ENCODE results near the gene PPP1R16B.
"Not testable (repeated sequence)": the region's sequence is repeated elsewhere in the genome, so short reads cannot be mapped to it uniquely, and the experiment has no call there.

PPP1R16B gene

GRCh38 chr20:38855356-38855755 lies 49.9 kb downstream of the PPP1R16B start:
- no peak for DNase-seq

GRCh38 chr20:38856570-38856969 lies 51.1 kb downstream of the PPP1R16B start:
- DNase-seq = no peak

- no peak for DNase-seq
Measured at GRCh38 chr20:38857703-38858102, 52.2 kb downstream of the PPP1R16B start.

DNA sequence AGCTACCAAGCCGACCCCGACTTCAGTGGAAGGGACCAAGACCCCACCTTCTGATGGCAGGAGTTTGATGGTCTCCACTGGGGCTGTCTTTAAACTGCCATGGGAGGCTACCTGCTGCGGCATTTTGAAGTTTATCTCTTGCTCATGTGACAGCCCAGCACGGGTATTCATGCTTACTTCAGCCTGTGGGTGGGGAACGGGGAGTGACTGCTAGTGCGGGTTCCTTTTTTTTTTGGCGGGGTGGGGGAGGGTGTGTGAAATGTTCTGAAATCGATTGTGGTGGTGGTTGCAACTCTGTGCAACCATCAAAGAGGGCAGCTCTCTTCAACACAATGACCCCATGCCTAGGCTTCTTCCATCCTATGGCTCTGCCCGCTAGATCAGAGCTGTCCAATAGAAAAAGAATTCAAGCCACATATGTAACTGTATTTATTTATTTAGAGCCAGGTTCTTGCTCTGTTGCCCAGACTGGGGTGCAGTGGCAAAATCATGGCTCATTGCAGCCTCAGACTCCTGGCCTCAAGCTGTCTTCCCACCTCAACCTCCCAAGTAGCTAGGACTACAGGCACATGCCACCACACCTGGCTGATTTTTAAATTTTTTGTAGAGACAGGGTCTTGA lies 53.7 kb downstream of the PPP1R16B start:
- peak; percentile 73 for DNase-seq

GRCh38 chr20:38859857-38860256 lies 54.4 kb downstream of the PPP1R16B start:
- DNase-seq = not testable (repeated sequence)

DNA sequence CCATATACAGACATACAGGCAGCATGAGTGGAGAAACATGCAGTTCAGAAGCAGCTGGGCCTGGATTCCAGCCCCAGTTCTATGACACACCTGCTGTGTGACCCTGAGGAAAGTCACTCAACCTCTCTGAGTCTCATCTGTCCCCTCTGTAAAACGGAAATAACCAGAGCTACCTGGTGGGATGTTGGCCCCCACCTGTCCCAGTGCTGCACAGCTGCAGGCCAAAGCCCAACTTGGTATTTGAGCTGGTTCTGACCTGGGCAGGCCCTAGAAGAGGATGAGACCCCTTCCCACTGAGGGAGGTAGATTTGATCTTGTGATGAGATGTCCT lies 55.5 kb downstream of the PPP1R16B start:
- DNase-seq = no peak

DNA sequence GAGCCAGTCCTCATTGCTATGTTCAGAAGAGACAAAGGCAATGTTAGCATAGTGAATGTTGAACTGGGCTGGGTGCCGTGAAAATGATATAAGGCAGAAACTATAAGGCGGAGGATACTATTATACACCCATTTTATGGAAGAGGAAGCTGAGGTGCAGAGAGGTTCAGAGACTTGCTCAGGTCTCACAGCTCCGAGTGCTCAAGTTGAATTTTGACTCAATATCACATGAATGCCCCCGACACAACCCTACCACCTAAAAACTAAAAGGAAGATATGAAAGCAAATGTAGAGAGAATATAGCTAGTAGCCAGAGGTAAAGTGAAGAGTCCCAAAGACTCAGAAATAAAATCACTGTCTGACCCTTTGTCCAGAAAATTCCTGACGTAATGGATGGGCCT lies 56.7 kb downstream of the PPP1R16B start:
- no peak for DNase-seq

- DNase-seq = peak; percentile 78
Measured at GRCh38 chr20:38863024-38863851, 57.7 kb downstream of the PPP1R16B start.

- DNase-seq = no peak
Measured at GRCh38 chr20:38864662-38865061, 59.2 kb downstream of the PPP1R16B start.

DNA sequence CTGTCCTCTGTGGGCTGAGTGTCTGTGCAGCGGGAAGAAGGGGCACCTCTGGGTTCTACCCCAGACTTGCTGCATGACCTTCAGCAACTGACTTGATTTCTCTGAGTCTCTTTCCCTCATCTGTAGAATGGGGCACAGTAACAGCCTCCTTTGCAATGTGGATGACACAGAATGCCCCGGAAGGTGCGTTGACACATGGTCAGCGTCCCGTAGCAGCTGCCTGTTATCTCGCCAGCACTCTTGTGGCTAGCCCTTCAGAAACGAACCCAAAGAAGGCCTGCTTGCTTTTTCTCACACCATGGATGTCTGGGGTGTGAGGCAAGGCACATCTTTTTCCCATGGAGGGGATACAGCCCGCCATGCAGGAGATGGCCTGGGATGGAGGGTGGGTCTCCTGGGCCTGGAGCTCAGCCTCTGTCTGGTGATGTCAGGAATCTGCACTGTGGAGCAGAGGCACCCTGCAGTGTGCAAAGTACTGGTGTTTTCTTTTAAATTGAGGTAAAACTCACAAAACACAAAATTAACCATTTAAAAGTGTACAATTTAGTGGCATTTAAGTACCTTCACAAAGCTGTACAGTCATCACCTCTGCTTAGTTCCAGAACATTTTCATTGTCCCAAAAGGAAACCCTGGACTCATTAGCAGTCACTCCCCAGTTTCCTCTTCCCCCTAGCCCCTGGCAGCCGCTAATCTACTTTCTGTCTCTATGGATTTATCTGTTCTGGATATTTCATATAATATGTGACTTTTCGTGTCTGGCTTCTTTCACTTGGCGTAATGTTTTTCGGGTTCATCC lies 61.0 kb downstream of the PPP1R16B start:
- DNase-seq = no peak

DNA sequence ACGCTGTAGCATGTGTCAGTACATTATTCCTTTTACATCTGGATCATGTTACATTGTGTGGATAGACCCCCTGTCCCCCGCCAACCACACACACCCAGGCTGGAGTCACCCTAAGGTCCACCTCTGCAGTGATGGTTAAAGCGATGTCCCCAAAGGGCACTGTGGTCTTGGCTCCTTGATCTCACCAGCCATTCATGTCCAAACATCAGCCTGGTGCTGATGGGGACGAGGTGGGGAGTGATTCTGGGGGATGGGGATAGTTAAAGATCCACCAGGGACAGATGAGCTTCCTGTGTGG lies 61.5 kb downstream of the PPP1R16B start:
- DNase-seq = no peak

GRCh38 chr20:38870733-38871559 lies 65.4 kb downstream of the PPP1R16B start:
- no peak for DNase-seq

GRCh38 chr20:38871560-38871953 lies 66.1 kb downstream of the PPP1R16B start:
- DNase-seq = no peak

DNA sequence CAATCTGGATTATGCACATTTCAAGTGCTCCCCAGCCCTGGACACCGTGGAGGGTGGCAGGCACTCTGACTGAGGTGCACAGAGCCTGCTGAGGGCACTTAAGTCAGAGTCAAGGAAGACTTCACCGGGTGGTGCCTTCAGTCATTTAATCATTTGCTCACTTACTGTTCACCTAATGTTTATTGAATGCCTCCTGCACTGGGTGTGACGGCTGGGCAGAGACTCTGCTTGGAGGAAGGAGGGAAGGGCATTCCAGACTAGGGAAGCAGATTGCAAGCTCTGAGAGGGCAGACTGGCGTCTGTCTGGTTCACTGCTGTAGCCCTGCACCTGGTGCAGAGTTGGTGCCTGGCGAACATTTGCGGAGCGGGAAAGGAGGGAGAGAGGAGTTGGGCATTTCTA lies 66.5 kb downstream of the PPP1R16B start:
- no peak for DNase-seq

- DNase-seq = no peak
Measured at GRCh38 chr20:38872491-38873049, 67.1 kb downstream of the PPP1R16B start.

GRCh38 chr20:38873050-38873581 lies 67.6 kb downstream of the PPP1R16B start:
- DNase-seq = peak; percentile 55

GRCh38 chr20:38874460-38875174 lies 69.1 kb downstream of the PPP1R16B start:
- DNase-seq = no peak

DNA sequence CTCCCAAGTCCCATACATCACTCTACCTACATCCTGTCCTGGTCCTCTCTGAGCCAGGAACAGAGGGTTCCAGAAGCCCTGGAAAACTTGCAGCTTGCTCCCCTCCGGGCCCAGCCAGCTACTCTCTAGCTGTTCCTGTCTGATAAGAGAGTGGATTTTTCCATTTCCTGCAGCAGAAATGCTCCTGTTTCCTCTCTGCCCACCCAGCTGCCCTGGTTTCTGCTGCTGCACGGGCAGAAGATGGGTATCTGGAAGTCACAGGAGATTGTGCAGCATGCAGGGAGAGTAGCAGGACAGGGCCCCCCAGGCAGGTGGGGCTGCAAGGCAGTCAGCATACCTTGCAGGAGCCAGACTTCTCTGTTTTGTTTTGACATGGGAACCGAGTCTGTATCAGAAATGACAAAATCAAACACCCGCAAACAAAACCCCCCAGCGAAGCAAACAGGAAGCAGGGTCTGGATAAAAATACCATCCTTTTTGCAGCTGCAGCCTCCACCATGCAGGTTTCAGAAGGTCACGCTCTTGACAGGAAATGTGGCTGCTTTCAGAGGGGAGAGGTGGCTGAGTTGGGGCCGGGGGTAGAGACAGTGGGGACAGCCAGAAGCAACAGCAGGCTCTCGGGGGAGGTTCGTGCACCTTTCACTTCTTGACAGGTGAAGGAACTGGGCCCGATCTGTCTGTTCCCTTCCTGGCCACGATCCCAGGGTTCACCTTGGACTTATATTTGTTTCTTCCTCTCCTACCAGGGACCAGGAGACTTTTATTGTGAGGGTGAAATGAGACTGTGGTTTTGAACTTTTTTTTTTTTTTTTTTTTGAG lies 69.9 kb downstream of the PPP1R16B start:
- DNase-seq = peak; percentile 68

DNA sequence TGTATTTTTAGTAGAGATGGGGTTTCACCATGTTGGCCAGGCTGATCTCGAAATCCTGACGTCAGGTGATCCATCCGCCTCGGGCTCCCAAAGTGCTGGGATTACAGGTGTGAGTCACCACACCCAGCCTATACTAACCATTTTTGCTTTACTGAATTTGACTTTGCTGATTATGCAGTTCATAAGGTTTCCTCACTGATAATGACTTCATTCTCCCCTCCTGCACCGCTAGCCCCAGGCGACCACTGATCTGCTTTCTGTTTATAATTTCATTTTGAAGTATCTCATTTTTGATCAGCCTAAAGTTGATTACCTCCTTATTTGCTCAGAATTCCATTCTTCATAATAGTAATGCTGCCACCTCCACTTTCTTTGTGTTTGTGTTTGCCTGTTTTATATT lies 72.0 kb downstream of the PPP1R16B start:
- no peak for DNase-seq

DNA sequence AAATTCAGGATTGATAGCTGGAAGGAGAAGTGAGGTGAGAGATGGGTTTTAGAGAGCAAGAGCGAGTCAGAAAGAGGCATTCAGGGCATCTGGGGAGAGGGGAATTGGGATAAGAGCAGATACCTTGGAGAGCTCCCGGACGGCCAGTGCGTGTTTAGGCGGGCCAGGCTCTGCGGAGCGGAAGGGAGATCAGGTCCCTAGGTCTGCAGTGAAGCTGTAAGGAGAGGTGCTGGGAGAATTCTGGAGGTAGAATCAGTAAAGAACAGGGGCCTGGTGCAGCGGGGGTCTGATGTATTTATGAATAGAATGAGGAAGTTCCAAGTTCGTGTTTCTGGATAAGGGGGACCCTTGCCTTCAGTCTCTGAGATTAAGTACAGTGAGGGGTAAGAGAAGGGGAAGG lies 73.4 kb downstream of the PPP1R16B start:
- peak; percentile 7 for DNase-seq
